Mesendoderm (in vitro differentiated cells): ENCODE measurements around the gene SEC14L5.
A peak's percentile ranks its signal among the peaks of the same experiment; 100 is the strongest.

Experiments
- DNase-seq: peaks from one replicate; pipeline ENCODE4 v3.0.0; 2013
- H2AK5ac ChIP-seq: 2 replicates; pipeline ENCODE4 v1.6.1; 2013; ENCODE audit warnings: low read length, inconsistent platforms
- H2BK120ac ChIP-seq: 2 replicates; pipeline ENCODE4 v1.6.1; 2013; ENCODE audit warnings: low read depth, mild to moderate bottlenecking, low read length, moderate library complexity, mixed read lengths
- H2BK15ac ChIP-seq: replicated peaks from 2 replicates; pipeline ENCODE4 v1.6.1; 2013; ENCODE audit warnings: low read depth, mild to moderate bottlenecking, moderate library complexity
- H2BK5ac ChIP-seq: 2 replicates; pipeline ENCODE4 v1.6.1; 2013; ENCODE audit warnings: low read length, inconsistent platforms
- H3K18ac ChIP-seq: 2 replicates; pipeline ENCODE4 v1.6.1; 2013; ENCODE audit warnings: mild to moderate bottlenecking, low read length, mixed read lengths
- H3K23ac ChIP-seq: one replicate; pipeline ENCODE4 v1.6.1; 2013; ENCODE audit warnings: low read length
- H3K27ac ChIP-seq: 2 replicates; pipeline ENCODE4 v1.5.1; 2013; ENCODE audit warnings: low read depth, mild to moderate bottlenecking, inconsistent platforms, low read length, moderate library complexity
- H3K27me3 ChIP-seq: 2 replicates; pipeline ENCODE4 v1.6.1; 2013; ENCODE audit warnings: low read length, control low read depth, mild to moderate bottlenecking, inconsistent platforms; ENCODE audit not compliant: insufficient read depth, poor library complexity
- H3K36me3 ChIP-seq: 2 replicates; pipeline ENCODE4 v1.6.1; 2013; ENCODE audit warnings: low read length, inconsistent platforms; ENCODE audit not compliant: control insufficient read depth, insufficient read depth
- H3K4ac ChIP-seq: one replicate; pipeline ENCODE4 v1.6.1; 2013; ENCODE audit warnings: low read depth, mild to moderate bottlenecking, low read length, moderate library complexity
- H3K4me1 ChIP-seq: 2 replicates; pipeline ENCODE4 v1.6.1; 2013; ENCODE audit warnings: low read depth, low read length, inconsistent platforms; ENCODE audit not compliant: control insufficient read depth
- H3K4me2 ChIP-seq: 2 replicates; pipeline ENCODE4 v1.6.1; 2013; ENCODE audit warnings: low read length
- H3K4me3 ChIP-seq: 2 replicates; pipeline ENCODE4 v1.5.1; 2013; ENCODE audit warnings: mild to moderate bottlenecking, low read length
- H3K56ac ChIP-seq: one replicate; pipeline ENCODE4 v1.6.1; 2013; ENCODE audit warnings: low read length
- H3K79me1 ChIP-seq: 2 replicates; pipeline ENCODE4 v1.6.1; 2013; ENCODE audit warnings: low read length, inconsistent platforms
- H3K79me2 ChIP-seq: 2 replicates; pipeline ENCODE4 v1.6.1; 2013; ENCODE audit warnings: mild to moderate bottlenecking, low read length; ENCODE audit not compliant: control insufficient read depth, insufficient read depth
- H3K9ac ChIP-seq: 2 replicates; pipeline ENCODE4 v1.6.1; 2013; ENCODE audit warnings: low read length, inconsistent platforms
- H4K5ac ChIP-seq: one replicate; pipeline ENCODE4 v1.6.1; 2013; ENCODE audit warnings: low read length
- H4K8ac ChIP-seq: one replicate; pipeline ENCODE4 v1.6.1; 2013; ENCODE audit warnings: low read depth, mild to moderate bottlenecking, control low read depth, low read length, moderate library complexity
- WGBS: extraction: QIAGEN DNeasy Blood & Tissue Kit; methylation state at CpG from one replicate; pipeline ENCODE4 v1.1.7; 2013; ENCODE audit warnings: low lambda C conversion rate, missing lambda C conversion rate; ENCODE audit not compliant: insufficient coverage; ENCODE audit errors: extremely low coverage; 5-methylcytosine and 5-hydroxymethylcytosine counted together

Gene SEC14L5

GRCh38 chr16:5058476-5058875, 100.3 kb downstream of the SEC14L5 start:
- Histone ChIP-seq H3K9ac (peak overlapping the region; percentile 32), H2BK120ac (no peak overlapping the region), H2BK5ac (no peak overlapping the region), H3K23ac (no peak overlapping the region), H3K79me1 (no peaks in the 10 kb centered on the region), H3K4me2 (no peak overlapping the region), H3K27ac (peak overlapping the region; percentile 59), H3K36me3 (no peaks in the 10 kb centered on the region), H4K5ac (no peak overlapping the region), H3K79me2 (no peaks in the 10 kb centered on the region), H2BK15ac (no peak overlapping the region), H2AK5ac (no peak overlapping the region), H4K8ac (no peak overlapping the region), H3K4ac (no peak overlapping the region), H3K4me1 (peaks cover 3% of the 10 kb centered on the region), H3K4me3 (no peak overlapping the region), H3K56ac (peak overlapping the region; percentile 1), H3K27me3 (no peaks in the 10 kb centered on the region), H3K18ac (peak overlapping the region; percentile 32)
- no CpG with 5 or more reads among the region's 7 CpGs for WGBS
- DNase-seq: peak; percentile 96

- H3K18ac ChIP-seq: no peak overlapping the region
- WGBS: no CpG with 5 or more reads among the region's 6 CpGs
- peak; percentile 77 for DNase-seq
Observed at GRCh38 chr16:5059386-5060072, 101.4 kb downstream of the SEC14L5 start.

GRCh38 chr16:5060073-5060641, 102.0 kb downstream of the SEC14L5 start:
- Histone ChIP-seq H3K4ac (no peak overlapping the region), H3K23ac (no peak overlapping the region), H3K79me2 (no peaks in the 10 kb centered on the region), H3K27me3 (no peaks in the 10 kb centered on the region), H3K4me1 (peaks cover 3% of the 10 kb centered on the region), H2BK15ac (no peak overlapping the region), H3K56ac (peak overlapping the region; percentile 60), H3K27ac (peak overlapping the region; percentile 82), H2AK5ac (no peak overlapping the region), H3K36me3 (no peaks in the 10 kb centered on the region), H2BK120ac (no peak overlapping the region), H3K18ac (peak overlapping the region; percentile 2), H3K79me1 (no peaks in the 10 kb centered on the region), H4K8ac (no peak overlapping the region), H3K4me2 (no peak overlapping the region), H4K5ac (no peak overlapping the region), H2BK5ac (no peak overlapping the region), H3K4me3 (no peak overlapping the region), H3K9ac (peak overlapping the region; percentile 36)
- no CpG with 5 or more reads among the region's 10 CpGs for WGBS
- no peak for DNase-seq

More at GRCh38 chr16:5059386-5060072, 101.4 kb downstream of the SEC14L5 start:
- H3K27me3 ChIP-seq: no peaks in the 10 kb centered on the region
- H2BK120ac ChIP-seq: no peak overlapping the region
- H4K5ac ChIP-seq: no peak overlapping the region
- peaks cover 3% of the 10 kb centered on the region for H3K4me1 ChIP-seq
- no peak overlapping the region for H2BK15ac ChIP-seq
- H3K79me1 ChIP-seq: no peaks in the 10 kb centered on the region
- no peaks in the 10 kb centered on the region for H3K36me3 ChIP-seq
- H2AK5ac ChIP-seq: no peak overlapping the region
- H3K79me2 ChIP-seq: no peaks in the 10 kb centered on the region
- H3K9ac ChIP-seq: no peak overlapping the region
- H3K23ac ChIP-seq: no peak overlapping the region
- peak overlapping the region; percentile 82 for H3K27ac ChIP-seq
- H3K4ac ChIP-seq: no peak overlapping the region
- H2BK5ac ChIP-seq: no peak overlapping the region
- H4K8ac ChIP-seq: no peak overlapping the region
- no peak overlapping the region for H3K4me2 ChIP-seq
- peak overlapping the region; percentile 60 for H3K56ac ChIP-seq
- H3K4me3 ChIP-seq: no peak overlapping the region

- Histone ChIP-seq H3K9ac (no peak overlapping the region), H3K4me3 (no peak overlapping the region), H2BK120ac (no peak overlapping the region)
Observed at GRCh38 chr16:5062051-5062450, 103.9 kb downstream of the SEC14L5 start.

GRCh38 chr16:5062790-5063765, 104.9 kb downstream of the SEC14L5 start:
- H3K9ac ChIP-seq: no peak overlapping the region
- no peak overlapping the region for H4K8ac ChIP-seq
- no peak overlapping the region for H3K27ac ChIP-seq
- no peak overlapping the region for H3K4me2 ChIP-seq
- no CpG with 5 or more reads among the region's 19 CpGs for WGBS
- no peaks in the 10 kb centered on the region for H3K27me3 ChIP-seq
- no peak overlapping the region for H2BK120ac ChIP-seq
- H3K18ac ChIP-seq: no peak overlapping the region
- peaks cover 3% of the 10 kb centered on the region for H3K4me1 ChIP-seq
- no peak overlapping the region for H3K56ac ChIP-seq
- DNase-seq: peak; percentile 20
- no peak overlapping the region for H3K4ac ChIP-seq
- H3K23ac ChIP-seq: no peak overlapping the region
- H3K36me3 ChIP-seq: no peaks in the 10 kb centered on the region
- no peaks in the 10 kb centered on the region for H3K79me1 ChIP-seq
- no peak overlapping the region for H2AK5ac ChIP-seq
- no peak overlapping the region for H2BK15ac ChIP-seq
- H4K5ac ChIP-seq: no peak overlapping the region
- no peak overlapping the region for H3K4me3 ChIP-seq
- no peak overlapping the region for H2BK5ac ChIP-seq
- no peaks in the 10 kb centered on the region for H3K79me2 ChIP-seq

More at GRCh38 chr16:5062051-5062450, 103.9 kb downstream of the SEC14L5 start:
- H2AK5ac ChIP-seq: no peak overlapping the region
- no peaks in the 10 kb centered on the region for H3K79me1 ChIP-seq
- DNase-seq: no peak
- H3K4me1 ChIP-seq: peaks cover 3% of the 10 kb centered on the region
- WGBS: no CpG with 5 or more reads among the region's 11 CpGs
- H3K27ac ChIP-seq: no peak overlapping the region
- H3K23ac ChIP-seq: no peak overlapping the region
- no peaks in the 10 kb centered on the region for H3K36me3 ChIP-seq
- no peak overlapping the region for H3K4ac ChIP-seq
- no peak overlapping the region for H2BK5ac ChIP-seq
- H3K79me2 ChIP-seq: no peaks in the 10 kb centered on the region
- no peaks in the 10 kb centered on the region for H3K27me3 ChIP-seq
- no peak overlapping the region for H4K8ac ChIP-seq
- H2BK15ac ChIP-seq: no peak overlapping the region
- no peak overlapping the region for H3K4me2 ChIP-seq
- H3K56ac ChIP-seq: no peak overlapping the region
- no peak overlapping the region for H4K5ac ChIP-seq
- H3K18ac ChIP-seq: no peak overlapping the region
